PC-9 (cell line): ENCODE data around the gene ACSL4. TPM values are rescaled to one million over a fixed set of nuclear protein-coding genes. Genes with fewer than 3 reads are reported as not detected.
"Not testable (repeated sequence)": the region's sequence is repeated elsewhere in the genome, so short reads cannot be mapped to it uniquely, and the experiment has no call there.

Source experiments
- BruUV-seq: library from RNA; stranded (reverse); fragments of 400-500 nt; replicated peaks from 2 replicates; lab custom pipeline; 2021; lab: Mats Ljungman, UMichigan
- CTCF ChIA-PET: fragments of 300-600 bp; sonication (Branson Sonifier 250); formaldehyde crosslinking; loops from one replicate; lab custom pipeline; 2022; ENCODE audit warnings: antibody characterized with exemption; lab: Charles Lee
- POLR2A ChIA-PET: fragments of 300-600 bp; sonication (Branson Sonifier 250); formaldehyde crosslinking; loops from one replicate; lab custom pipeline; 2022; ENCODE audit warnings: antibody characterized with exemption; ENCODE audit not compliant: unreplicated experiment; lab: Charles Lee
- DNase-seq, 2 experiments: peaks; one replicate each; pipeline versions ENCODE4 v3.0.0 to v3.0.0-alpha.2; 2015 to 2022; ENCODE audit warnings: mixed read lengths in 1 of 2
- H2AFZ ChIP-seq: fragments of 200-600 bp; sonication (generic); 2 replicates; pipeline ENCODE4 v1.8.1; 2017; ENCODE audit warnings: antibody characterized with exemption
- H3F3A ChIP-seq: fragments of 200-600 bp; sonication (generic); 2 replicates; pipeline ENCODE4 v1.8.1; 2017; ENCODE audit warnings: antibody characterized with exemption, mild to moderate bottlenecking, low read depth; ENCODE audit not compliant: insufficient read depth
- H3K27ac ChIP-seq: fragments of 200-600 bp; sonication (generic); 2 replicates; pipeline ENCODE4 v1.6.1; 2016; ENCODE audit warnings: mixed run types
- H3K27me3 ChIP-seq: fragments of 200-600 bp; sonication (generic); 2 replicates; pipeline ENCODE4 v1.6.1; 2016; ENCODE audit warnings: low read depth, mixed run types; ENCODE audit not compliant: insufficient read depth
- H3K36me3 ChIP-seq: fragments of 200-600 bp; sonication (generic); 2 replicates; pipeline ENCODE4 v1.6.1; 2016; ENCODE audit warnings: low read depth, mixed run types
- H3K4me1 ChIP-seq: fragments of 200-600 bp; sonication (generic); replicated peaks from 2 replicates; pipeline ENCODE4 v1.6.1; 2016; ENCODE audit warnings: mixed run types; ENCODE audit not compliant: insufficient read depth
- H3K4me2 ChIP-seq: fragments of 200-600 bp; sonication (generic); 2 replicates; pipeline ENCODE4 v1.6.1; 2017; ENCODE audit warnings: mixed run types
- H3K4me3 ChIP-seq: fragments of 200-600 bp; sonication (generic); 2 replicates; pipeline ENCODE4 v1.6.1; 2016; ENCODE audit warnings: mixed run types
- H3K79me2 ChIP-seq: fragments of 200-600 bp; sonication (generic); 2 replicates; pipeline ENCODE4 v1.6.1; 2017; ENCODE audit warnings: low read depth, mixed run types
- H3K9me2 ChIP-seq: fragments of 200-600 bp; sonication (generic); 2 replicates; pipeline ENCODE4 v1.8.1; 2017; ENCODE audit warnings: mild to moderate bottlenecking; ENCODE audit not compliant: insufficient read depth
- H3K9me3 ChIP-seq: fragments of 200-600 bp; sonication (generic); 2 replicates; pipeline ENCODE4 v1.8.1; 2016; ENCODE audit warnings: low read depth; ENCODE audit not compliant: insufficient read depth
- H4K20me1 ChIP-seq: fragments of 200-600 bp; sonication (generic); 2 replicates; pipeline ENCODE4 v1.8.1; 2017; ENCODE audit not compliant: insufficient read depth
- CTCF ChIP-seq: fragments of 200-600 bp; sonication (generic); conservative IDR thresholded peaks from 2 replicates; pipeline ENCODE4 v1.6.1; 2017; ENCODE audit warnings: mixed run types, antibody characterized with exemption, mild to moderate bottlenecking, moderate library complexity
- EZH2 ChIP-seq: fragments of 200-600 bp; sonication (generic); IDR thresholded peaks from 2 replicates; pipeline ENCODE4 v1.8.0; 2017; ENCODE audit warnings: antibody characterized with exemption, low read depth
- intact Hi-C: fragments of 100-400 bp; cut with micrococcal nuclease; formaldehyde crosslinking; loops from one replicate; pipeline ENCODE4 v1.10.0; 2022; ENCODE audit not compliant: unreplicated experiment
- total RNA-seq: library from RNA; stranded (reverse); gene quantifications from 2 replicates; pipeline ENCODE4 v1.2.3, GENCODE V29; 2021

ACSL4 gene
- total RNA-seq, 1 experiment from 2014 or later = 81.1 TPM

- Histone ChIP-seq H3K27ac (no peak overlapping the region), H4K20me1 (no peaks in the 10 kb centered on the region), H3K36me3 (no peaks in the 10 kb centered on the region), H3K9me2 (no peaks in the 10 kb centered on the region), H3K27me3 (no peaks in the 10 kb centered on the region), H3K4me2 (no peak overlapping the region), H3K4me1 (no peaks in the 10 kb centered on the region), H3K79me2 (no peaks in the 10 kb centered on the region), H3K4me3 (no peak overlapping the region), H3K9me3 (no peaks in the 10 kb centered on the region), H2AFZ (no peak overlapping the region), H3F3A (no peaks in the 10 kb centered on the region)
- no TSS peak for BruUV-seq
- ChIA-PET CTCF (no interaction called here), POLR2A (interaction anchor here (0.7 kb wide), 1 partner anchor 219 kb away, joined by 19 read pairs; no protein-coding TSS in a partner anchor)
- TF ChIP-seq EZH2 (no peak), CTCF (no peak)
- DNase-seq = no peak
- intact Hi-C loops = no loop called here
Measured at GRCh38 chrX:109643687-109644086, 89.4 kb downstream of the ACSL4 start.

DNA sequence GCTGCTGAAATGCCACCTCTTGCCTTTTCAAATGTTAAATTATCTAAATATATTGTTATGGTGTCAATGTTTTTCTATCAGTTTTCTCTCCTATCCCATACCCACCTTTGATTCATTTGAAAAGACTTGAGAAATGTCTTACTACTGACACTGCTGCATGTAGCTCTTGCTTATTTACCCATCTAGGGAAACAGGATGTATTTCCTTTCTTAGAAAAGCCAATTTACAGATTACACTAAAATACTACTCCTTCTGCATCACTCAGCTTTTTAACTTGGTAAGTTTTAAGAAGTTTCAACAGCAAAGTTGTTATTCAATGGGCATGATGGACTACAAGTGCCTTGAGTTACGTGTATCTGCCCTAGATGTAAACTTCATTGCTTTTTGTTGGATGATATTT lies 94.9 kb downstream of the ACSL4 start:
- H3K4me1 ChIP-seq = no peaks in the 10 kb centered on the region
- H3K9me3 ChIP-seq = no peaks in the 10 kb centered on the region
- no peaks in the 10 kb centered on the region for H3K79me2 ChIP-seq
- no peaks in the 10 kb centered on the region for H3F3A ChIP-seq
- H3K4me2 ChIP-seq = no peak overlapping the region
- no peak for DNase-seq
- POLR2A ChIA-PET = no interaction called here
- BruUV-seq = no TSS peak
- TF ChIP-seq EZH2 = no peak
- no peaks in the 10 kb centered on the region for H3K9me2 ChIP-seq
- no peaks in the 10 kb centered on the region for H3K27me3 ChIP-seq
- no peak overlapping the region for H2AFZ ChIP-seq
- no peaks in the 10 kb centered on the region for H3K36me3 ChIP-seq
- H3K4me3 ChIP-seq = no peak overlapping the region
- no peak overlapping the region for H3K27ac ChIP-seq
- no peaks in the 10 kb centered on the region for H4K20me1 ChIP-seq
- intact Hi-C loops = loop anchor here (5.0 to 10.0 kb wide), 2 partner anchors 507 to 936 kb away; no protein-coding TSS in a partner anchor
- CTCF ChIA-PET = no interaction called here

DNA sequence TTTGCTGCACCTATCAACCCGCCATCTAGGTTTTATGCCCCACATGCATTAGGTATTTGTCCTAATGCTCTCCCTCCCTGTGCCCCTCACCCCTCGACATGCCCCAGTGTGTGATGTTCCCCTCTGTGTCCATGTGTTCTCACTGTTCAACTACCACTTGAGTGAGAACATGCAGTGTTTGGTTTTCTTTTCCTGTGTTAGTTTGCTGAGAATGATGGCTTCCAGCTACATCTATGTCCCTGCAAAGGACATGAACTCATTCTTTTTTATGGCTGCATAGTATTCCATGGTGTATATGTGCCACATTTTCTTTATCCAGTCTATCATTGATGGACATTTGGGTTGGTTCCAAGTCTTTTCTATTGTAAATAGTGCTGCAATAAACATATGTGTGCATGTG lies 95.6 kb downstream of the ACSL4 start:
- H4K20me1 ChIP-seq, CTCF ChIA-PET, DNase-seq, H3K36me3 ChIP-seq, H3K9me3 ChIP-seq, H3K4me3 ChIP-seq, H3K27me3 ChIP-seq, BruUV-seq, H3K4me1 ChIP-seq, H3K27ac ChIP-seq, H3K79me2 ChIP-seq, POLR2A ChIA-PET, H3K9me2 ChIP-seq, H3K4me2 ChIP-seq, H3F3A ChIP-seq, H2AFZ ChIP-seq: not testable (repeated sequence)
- intact Hi-C loops = loop anchor here (5.0 to 10.0 kb wide), 2 partner anchors 507 to 935 kb away; no protein-coding TSS in a partner anchor

DNA sequence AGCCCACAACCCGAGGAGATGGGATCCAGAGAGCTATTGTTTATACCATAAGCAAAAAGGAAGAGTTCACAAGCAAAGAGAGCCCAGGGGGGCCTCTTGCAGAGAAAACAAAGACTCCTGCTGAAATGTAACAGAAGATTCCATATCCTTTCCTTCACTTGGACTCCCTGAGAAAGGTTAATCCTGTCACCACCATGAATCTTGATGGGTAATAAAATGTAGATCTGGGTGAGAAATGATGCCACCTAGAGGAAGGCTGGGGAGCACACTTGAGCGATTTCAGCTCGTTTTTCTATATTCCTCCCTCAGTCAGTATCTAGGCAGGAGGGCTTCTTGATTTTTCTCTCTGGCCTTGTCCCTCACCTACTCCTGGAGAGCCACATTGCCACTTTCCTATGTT lies 97.9 kb downstream of the ACSL4 start:
- Histone ChIP-seq H4K20me1 (no peaks in the 10 kb centered on the region), H3K27ac (no peak overlapping the region), H3K4me3 (no peak overlapping the region), H3F3A (no peaks in the 10 kb centered on the region), H3K4me1 (no peaks in the 10 kb centered on the region), H3K4me2 (no peak overlapping the region), H3K79me2 (no peaks in the 10 kb centered on the region), H2AFZ (no peak overlapping the region), H3K36me3 (no peaks in the 10 kb centered on the region), H3K9me3 (no peaks in the 10 kb centered on the region), H3K9me2 (no peaks in the 10 kb centered on the region), H3K27me3 (no peaks in the 10 kb centered on the region)
- TF ChIP-seq CTCF (peak; percentile 71), EZH2 (no peak)
- POLR2A ChIA-PET = interaction anchor here (0.5 to 0.6 kb wide), 2 partner anchors 367 to 894 kb away, joined by 3 to 9 read pairs; no protein-coding TSS in a partner anchor
- intact Hi-C loops = loop anchor here (5.0 to 10.0 kb wide), 2 partner anchors 510 to 933 kb away; no protein-coding TSS in a partner anchor
- CTCF ChIA-PET = interaction anchor here (0.5 to 1.8 kb wide), 4 partner anchors 77 to 1212 kb away, joined by 3 to 9 read pairs (median 7); no protein-coding TSS in a partner anchor
- no TSS peak for BruUV-seq
- DNase-seq = peak in 1 of 2 experiments; percentile 4
